Measurements from ENCODE around the gene AMIGO1.

DNA sequence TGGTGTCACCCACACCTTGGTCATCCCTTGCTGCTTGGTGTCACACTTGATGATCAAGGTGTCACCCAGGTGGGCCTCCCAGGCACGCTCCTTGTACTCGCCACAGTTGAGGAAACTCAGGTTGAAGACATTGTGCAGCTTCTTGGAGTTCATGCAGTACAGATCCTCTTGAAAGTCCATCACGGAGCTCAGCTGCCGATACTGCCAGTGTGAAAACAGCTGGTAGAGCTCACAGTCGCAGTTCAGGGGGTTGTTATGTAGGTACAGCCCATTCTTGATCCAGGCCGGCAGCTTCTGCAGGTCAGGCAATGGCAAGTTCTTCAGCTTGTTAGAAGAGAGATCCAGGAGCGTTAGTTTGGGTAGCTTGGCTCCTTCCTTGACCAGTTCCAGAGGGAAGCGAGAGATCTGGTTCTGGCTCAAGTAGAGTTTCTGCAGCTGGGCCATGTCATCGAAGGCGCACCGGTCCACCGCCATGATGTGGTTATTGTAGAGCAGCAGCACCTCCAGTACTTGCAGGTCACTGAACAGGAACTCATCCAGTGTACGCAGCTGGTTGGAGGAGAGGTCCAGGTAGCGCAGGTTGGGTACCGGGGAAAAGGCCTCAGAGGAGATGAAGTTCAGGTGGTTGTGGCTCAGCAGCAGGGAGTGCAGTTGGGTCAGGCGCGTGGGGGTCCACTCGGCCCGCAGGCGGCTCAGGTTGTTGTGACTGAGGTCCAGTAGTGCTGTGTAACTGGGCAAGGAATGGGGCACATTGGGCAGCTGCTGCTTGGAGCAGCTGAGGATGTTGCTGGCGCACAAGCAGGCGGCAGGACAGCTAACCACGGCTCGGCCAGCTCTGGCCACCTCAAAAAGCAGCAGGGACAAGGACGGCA is 1.3 kb downstream of the AMIGO1 start:
- TF ChIP-seq POLR2A (IDR thresholded peaks at IDR 0.05; ENCODE audit: borderline replicate concordance, extremely low read depth, insufficient read depth, insufficient read length) (no peak), POLR2AphosphoS5 (IDR thresholded peaks at IDR 0.05; ENCODE audit: low read depth, low read length) (no peak), ZNF274 (IDR thresholded peaks at IDR 0.05; ENCODE audit: low read depth, low read length) (no peak), YY1 (IDR thresholded peaks at IDR 0.05; ENCODE audit: extremely low read depth, insufficient replicate concordance, low read depth, low read length) (no peak), EZH2phosphoT487 (IDR thresholded peaks at IDR 0.05; ENCODE audit: borderline replicate concordance) (no peak), CBX3 (IDR thresholded peaks at IDR 0.05; ENCODE audit: low read depth) (no peak), SRF (IDR thresholded peaks at IDR 0.05; ENCODE audit: low read depth) (no peak)
- TF ChIP-seq, protein P1, sequence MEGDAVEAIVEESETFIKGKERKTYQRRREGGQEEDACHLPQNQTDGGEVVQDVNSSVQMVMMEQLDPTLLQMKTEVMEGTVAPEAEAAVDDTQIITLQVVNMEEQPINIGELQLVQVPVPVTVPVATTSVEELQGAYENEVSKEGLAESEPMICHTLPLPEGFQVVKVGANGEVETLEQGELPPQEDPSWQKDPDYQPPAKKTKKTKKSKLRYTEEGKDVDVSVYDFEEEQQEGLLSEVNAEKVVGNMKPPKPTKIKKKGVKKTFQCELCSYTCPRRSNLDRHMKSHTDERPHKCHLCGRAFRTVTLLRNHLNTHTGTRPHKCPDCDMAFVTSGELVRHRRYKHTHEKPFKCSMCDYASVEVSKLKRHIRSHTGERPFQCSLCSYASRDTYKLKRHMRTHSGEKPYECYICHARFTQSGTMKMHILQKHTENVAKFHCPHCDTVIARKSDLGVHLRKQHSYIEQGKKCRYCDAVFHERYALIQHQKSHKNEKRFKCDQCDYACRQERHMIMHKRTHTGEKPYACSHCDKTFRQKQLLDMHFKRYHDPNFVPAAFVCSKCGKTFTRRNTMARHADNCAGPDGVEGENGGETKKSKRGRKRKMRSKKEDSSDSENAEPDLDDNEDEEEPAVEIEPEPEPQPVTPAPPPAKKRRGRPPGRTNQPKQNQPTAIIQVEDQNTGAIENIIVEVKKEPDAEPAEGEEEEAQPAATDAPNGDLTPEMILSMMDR (IDR thresholded peaks at IDR 0.05 in 2 of 3, conservative IDR thresholded peaks at IDR 0.05 in 1 of 3; ENCODE audit: borderline replicate concordance in 1 of 3, insufficient read depth in 1 of 3, low read depth in 2 of 3, low read length in 2 of 3): no peak
